ENCODE measurements around the gene COBL. TPM values are rescaled to one million over a fixed set of nuclear protein-coding genes. Genes with fewer than 3 reads are reported as not detected.

COBL gene
- total and polyA plus RNA-seq, 2 of the 4 experiments (the other 2 are of a cell fraction) = under 0.01 TPM; not detected in 1

DNA sequence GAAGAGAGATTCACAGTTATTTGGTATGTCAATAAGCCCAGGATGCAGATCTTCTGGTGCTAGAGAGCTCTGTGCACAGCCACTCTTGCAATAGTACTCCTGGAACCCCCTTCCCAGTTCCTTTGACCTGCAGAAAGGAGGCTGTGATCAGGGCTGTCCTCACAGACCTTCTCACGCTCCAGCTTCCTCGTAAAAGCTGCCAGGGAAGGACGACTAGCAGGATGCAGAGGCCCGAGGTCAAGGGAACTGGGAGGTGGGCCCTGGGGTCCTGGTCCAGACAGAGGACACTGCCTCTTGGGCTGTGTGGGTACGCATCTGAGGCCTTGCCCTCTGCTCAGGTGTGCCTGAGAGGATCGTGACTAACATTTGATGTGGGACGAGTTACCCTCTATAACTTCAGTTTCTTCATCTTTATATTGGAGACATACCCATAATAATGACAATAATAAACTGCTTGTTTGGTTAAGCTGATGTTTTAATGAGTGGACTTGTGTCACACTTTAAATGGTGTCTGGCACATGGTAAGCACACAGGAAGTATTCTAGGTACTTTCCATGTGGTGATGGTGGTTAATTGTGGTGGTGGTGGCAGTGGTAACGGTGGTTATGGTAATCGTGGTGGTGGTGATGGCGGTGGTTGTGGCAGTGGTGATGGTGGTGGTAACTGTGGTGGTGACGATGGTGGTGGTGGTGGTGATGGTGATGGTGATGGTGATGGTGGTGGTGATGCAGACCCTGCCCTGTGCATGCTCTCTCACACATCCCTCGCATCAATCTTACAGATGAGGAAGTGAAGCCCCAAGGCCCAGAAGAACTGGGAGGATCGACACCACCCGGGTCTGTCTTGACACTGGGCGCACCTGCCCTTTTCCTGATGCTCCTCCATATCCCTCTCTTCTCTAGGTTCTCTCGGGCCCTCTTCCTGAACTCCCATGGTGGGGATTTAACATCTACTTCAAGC, 298.8 kb downstream of the COBL start:
- Histone ChIP-seq H3K9me1 (ENCODE audit: insufficient read depth, low read length) (peaks cover 5% of the 10 kb centered on the region; the same call in 1 of the 2 replicates), H3K9me3 (ENCODE audit: control insufficient read depth, insufficient read depth, low read length) (no peaks in the 10 kb centered on the region), H2BK20ac (ENCODE audit: low read depth, low read length) (no peak overlapping the region), H3K4me2 (ENCODE audit: low read depth, low read length) (no peak overlapping the region), H2BK15ac (ENCODE audit: low read depth, low read length) (no peak overlapping the region), H3K79me1 (ENCODE audit: low read depth in 1 of 2, low read length in 2 of 2) (no peaks in the 10 kb centered on the region), H4K91ac (ENCODE audit: insufficient read depth, low read depth, low read length) (no peak overlapping the region), H3K56ac (ENCODE audit: extremely low read depth, insufficient read depth, low read length) (no peak overlapping the region), H2AK5ac (ENCODE audit: low read depth, low read length) (0 out of 2 replicates have a peak overlapping the region, but pooled peaks have one; percentile 0), H3K4me1 (ENCODE audit: control insufficient read depth, insufficient read depth, low read length) (peaks cover 6% of the 10 kb centered on the region; the same call in 1 of the 2 replicates), H4K5ac (ENCODE audit: low read depth, low read length) (no peak overlapping the region), H2BK120ac (ENCODE audit: low read depth, low read length) (no peak overlapping the region), H3K4me3 (ENCODE audit: insufficient read depth, low read depth, low read length) (no peak overlapping the region), H3K27ac (ENCODE audit: insufficient read depth, low read length) (no peak overlapping the region), H3K9ac (ENCODE audit: low read depth, low read length) (no peak overlapping the region), H3K27me3 (ENCODE audit: control insufficient read depth, insufficient read depth, low read length) (peaks cover 4% of the 10 kb centered on the region; the same call in 1 of the 2 replicates), H3K18ac (ENCODE audit: low read depth, low read length) (no peak overlapping the region), H3K14ac (replicated peaks; ENCODE audit: low read depth, low read length) (no peak overlapping the region), H2BK5ac (ENCODE audit: low read depth, low read length, poor library complexity, severe bottlenecking) (no peak overlapping the region), H3K4ac (ENCODE audit: low read depth, low read length) (no peak overlapping the region), H3K23ac (ENCODE audit: low read depth, low read length) (no peak overlapping the region), H2AK9ac (replicated peaks; ENCODE audit: low read depth, low read length, poor library complexity) (no peak overlapping the region), H2AFZ (replicated peaks; ENCODE audit: low read length, poor library complexity) (no peak overlapping the region), H4K8ac (ENCODE audit: low read depth in 2 of 2, low read length in 2 of 2) (no peak overlapping the region), H3K36me3 (ENCODE audit: control insufficient read depth, insufficient read depth, low read length) (no peaks in the 10 kb centered on the region), H4K20me1 (ENCODE audit: insufficient read depth, low read length) (no peaks in the 10 kb centered on the region)
- BruUV-seq (replicated peaks) = no TSS peak
- ChIA-PET CTCF (no interaction called here), POLR2A (ENCODE audit: unreplicated experiment) (no interaction called here)
- dilution Hi-C loops (cut with HindIII; ENCODE audit: low sequenced_read_pairs, unreplicated experiment) = no loop called here
- DNase-seq (no peak), ATAC-seq (ENCODE audit: low read depth) (no peak)
- in situ Hi-C loops (cut with MboI; ENCODE audit: low sequenced_read_pairs) = no loop called here
- TF ChIP-seq CEBPB (IDR thresholded peaks at IDR 0.05; ENCODE audit: low read depth, low read length) = no peak
- TF ChIP-seq, protein P1, sequence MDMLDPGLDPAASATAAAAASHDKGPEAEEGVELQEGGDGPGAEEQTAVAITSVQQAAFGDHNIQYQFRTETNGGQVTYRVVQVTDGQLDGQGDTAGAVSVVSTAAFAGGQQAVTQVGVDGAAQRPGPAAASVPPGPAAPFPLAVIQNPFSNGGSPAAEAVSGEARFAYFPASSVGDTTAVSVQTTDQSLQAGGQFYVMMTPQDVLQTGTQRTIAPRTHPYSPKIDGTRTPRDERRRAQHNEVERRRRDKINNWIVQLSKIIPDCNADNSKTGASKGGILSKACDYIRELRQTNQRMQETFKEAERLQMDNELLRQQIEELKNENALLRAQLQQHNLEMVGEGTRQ (IDR thresholded peaks at IDR 0.05; ENCODE audit: low read depth, low read length) = no peak
- no peak for TF ChIP-seq BHLHE40 (IDR thresholded peaks at IDR 0.05; ENCODE audit: low read depth, low read length)
- no peak for TF ChIP-seq RAD21 (IDR thresholded peaks at IDR 0.05; ENCODE audit: low read length)
- no peak for TF ChIP-seq MAZ (IDR thresholded peaks at IDR 0.05; ENCODE audit: borderline replicate concordance, low read depth, low read length)
- no peak for TF ChIP-seq POLR2A (IDR thresholded peaks at IDR 0.05; ENCODE audit: low read depth, low read length)
- no peak for TF ChIP-seq RCOR1 (IDR thresholded peaks at IDR 0.05; ENCODE audit: insufficient replicate concordance, low read length)
- TF ChIP-seq FOS (IDR thresholded peaks at IDR 0.05; ENCODE audit: low read depth, low read length) = no peak
- no peak for TF ChIP-seq RFX5 (IDR thresholded peaks at IDR 0.05; ENCODE audit: low read depth, low read length)
- TF ChIP-seq, protein P2, sequence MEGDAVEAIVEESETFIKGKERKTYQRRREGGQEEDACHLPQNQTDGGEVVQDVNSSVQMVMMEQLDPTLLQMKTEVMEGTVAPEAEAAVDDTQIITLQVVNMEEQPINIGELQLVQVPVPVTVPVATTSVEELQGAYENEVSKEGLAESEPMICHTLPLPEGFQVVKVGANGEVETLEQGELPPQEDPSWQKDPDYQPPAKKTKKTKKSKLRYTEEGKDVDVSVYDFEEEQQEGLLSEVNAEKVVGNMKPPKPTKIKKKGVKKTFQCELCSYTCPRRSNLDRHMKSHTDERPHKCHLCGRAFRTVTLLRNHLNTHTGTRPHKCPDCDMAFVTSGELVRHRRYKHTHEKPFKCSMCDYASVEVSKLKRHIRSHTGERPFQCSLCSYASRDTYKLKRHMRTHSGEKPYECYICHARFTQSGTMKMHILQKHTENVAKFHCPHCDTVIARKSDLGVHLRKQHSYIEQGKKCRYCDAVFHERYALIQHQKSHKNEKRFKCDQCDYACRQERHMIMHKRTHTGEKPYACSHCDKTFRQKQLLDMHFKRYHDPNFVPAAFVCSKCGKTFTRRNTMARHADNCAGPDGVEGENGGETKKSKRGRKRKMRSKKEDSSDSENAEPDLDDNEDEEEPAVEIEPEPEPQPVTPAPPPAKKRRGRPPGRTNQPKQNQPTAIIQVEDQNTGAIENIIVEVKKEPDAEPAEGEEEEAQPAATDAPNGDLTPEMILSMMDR (conservative IDR thresholded peaks at IDR 0.05; ENCODE audit: low read depth, low read length) = no peak
- TF ChIP-seq, protein P3, sequence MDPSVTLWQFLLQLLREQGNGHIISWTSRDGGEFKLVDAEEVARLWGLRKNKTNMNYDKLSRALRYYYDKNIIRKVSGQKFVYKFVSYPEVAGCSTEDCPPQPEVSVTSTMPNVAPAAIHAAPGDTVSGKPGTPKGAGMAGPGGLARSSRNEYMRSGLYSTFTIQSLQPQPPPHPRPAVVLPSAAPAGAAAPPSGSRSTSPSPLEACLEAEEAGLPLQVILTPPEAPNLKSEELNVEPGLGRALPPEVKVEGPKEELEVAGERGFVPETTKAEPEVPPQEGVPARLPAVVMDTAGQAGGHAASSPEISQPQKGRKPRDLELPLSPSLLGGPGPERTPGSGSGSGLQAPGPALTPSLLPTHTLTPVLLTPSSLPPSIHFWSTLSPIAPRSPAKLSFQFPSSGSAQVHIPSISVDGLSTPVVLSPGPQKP (IDR thresholded peaks at IDR 0.05; ENCODE audit: borderline replicate concordance, low read depth, low read length) = no peak
- no peak for TF ChIP-seq MXI1 (IDR thresholded peaks at IDR 0.05; ENCODE audit: borderline replicate concordance, low read depth, low read length)
- WGBS, 2 experiments (ENCODE audit: extremely low coverage in 2 of 2, insufficient read length in 1 of 2) = no CpG with 5 or more reads among the region's 16 CpGs
- intact Hi-C loops (cut with micrococcal nuclease) = no loop called here

Data from IMR-90 (cell line).